K562 (cell line): ENCODE data around the gene SPATA16. TPM values are rescaled to one million over a fixed set of nuclear protein-coding genes. Genes with fewer than 3 reads are reported as not detected.
A peak's percentile ranks its signal among the peaks of the same experiment; 100 is the strongest.

Source experiments
- ATAC-seq: fragments of 200-7000 bp; cut with Tn5 transposase; 3 replicates; pipeline ENCODE4 v1.9.1; 2020; ENCODE audit warnings: moderate library complexity
- BruUV-seq: library from RNA; stranded (reverse); fragments of 400-500 nt; replicated peaks from 2 replicates; lab custom pipeline; 2021; lab: Mats Ljungman, UMichigan
- CTCF ChIA-PET: fragments of 300-600 bp; formaldehyde crosslinking; extraction: SDS; loops from one replicate; lab custom pipeline; 2021; ENCODE audit warnings: low intra/inter-chr PET ratio; lab: Yijun Ruan, JAX
- POLR2A ChIA-PET: fragments of 300-600, 350-650 bp; sonication (Branson Sonifier 250); formaldehyde crosslinking; extraction: SDS; loops from one replicate; lab custom pipeline; 2021; ENCODE audit warnings: antibody characterized with exemption, inconsistent platforms; lab: Yijun Ruan, JAX
- DNase-seq, 4 experiments: peaks; one replicate each; pipeline versions ENCODE4 v3.0.0 to v3.0.0-alpha.2; 2011 to 2018; ENCODE audit warnings: low spot score in 3 of 4, mixed read lengths in 3 of 4; ENCODE audit errors: extremely low read depth in 1 of 4
- FAIRE-seq: peaks from 2 replicates; lab custom pipeline; 2011; peaks lifted over from hg19 to GRCh38; lab: Jason Lieb, UNC
- H2AFZ ChIP-seq: 2 replicates; pipeline ENCODE4 v1.6.0; 2011; ENCODE audit warnings: low read depth, low read length, control low read depth, inconsistent platforms
- H3K27ac ChIP-seq: fragments of 200-600 bp; 3 replicates; pipeline ENCODE4 v1.8.0; 2011; ENCODE audit warnings: low read depth, mild to moderate bottlenecking, control low read depth, inconsistent platforms, low read length, moderate library complexity, mixed read lengths; ENCODE audit errors: extremely low read depth
- H3K27me3 ChIP-seq, 2 experiments: fragments of 300-600 bp in 1 of 2; 2 replicates in 1 of 2; 3 replicates in 1 of 2; pipeline versions ENCODE4 v1.6.0 to v1.8.0; 2011; ENCODE audit warnings: inconsistent platforms in 2 of 2, low read length in 2 of 2, mild to moderate bottlenecking in 1 of 2, mixed read lengths in 1 of 2, moderate library complexity in 1 of 2; ENCODE audit not compliant: control insufficient read depth in 2 of 2, insufficient read depth in 2 of 2
- H3K36me3 ChIP-seq: fragments of 300-600 bp; 3 replicates; pipeline ENCODE4 v1.8.0; 2011; ENCODE audit warnings: mild to moderate bottlenecking, low read length, inconsistent platforms; ENCODE audit not compliant: control insufficient read depth, insufficient read depth
- H3K4me1 ChIP-seq, 2 experiments: fragments of 200-600 bp in 1 of 2; replicated peaks in 1 of 2; 2 replicates in 1 of 2; 3 replicates in 1 of 2; pipeline versions ENCODE4 v1.5.1 to v1.8.0; 2011; ENCODE audit warnings: inconsistent platforms in 2 of 2, low read length in 2 of 2, mild to moderate bottlenecking in 1 of 2, mixed read lengths in 1 of 2, moderate library complexity in 1 of 2; ENCODE audit not compliant: control insufficient read depth in 2 of 2, insufficient read depth in 2 of 2
- H3K4me2 ChIP-seq: 2 replicates; pipeline ENCODE4 v1.6.1; 2011; ENCODE audit warnings: low read length, control low read depth, inconsistent platforms, mixed read lengths; ENCODE audit not compliant: insufficient read depth
- H3K4me3 ChIP-seq: fragments of 200-600 bp; sonication (generic), shearing (Covaris generic); 2 replicates; pipeline ENCODE4 v1.5.1; 2016; ENCODE audit warnings: control low read depth, inconsistent platforms
- H3K79me2 ChIP-seq: fragments of 200-600 bp; 3 replicates; pipeline ENCODE4 v1.8.0; 2011; ENCODE audit warnings: low read length, inconsistent platforms; ENCODE audit not compliant: control insufficient read depth, insufficient read depth
- H3K9ac ChIP-seq, 2 experiments: 2 replicates each; pipeline versions ENCODE4 v1.6.0 to v1.6.1; 2011; ENCODE audit warnings: low read depth in 2 of 2, low read length in 2 of 2, control low read depth in 1 of 2, inconsistent platforms in 1 of 2, mild to moderate bottlenecking in 1 of 2, mixed read lengths in 1 of 2; ENCODE audit not compliant: insufficient read depth in 1 of 2
- H3K9me1 ChIP-seq: one replicate; pipeline ENCODE4 v1.6.0; 2011; ENCODE audit warnings: inconsistent platforms, mild to moderate bottlenecking, low read length, moderate library complexity; ENCODE audit not compliant: control insufficient read depth, insufficient read depth
- H3K9me3 ChIP-seq: replicated peaks from 2 replicates; pipeline ENCODE4 v1.5.1; 2011; ENCODE audit warnings: low read depth, low read length, inconsistent platforms; ENCODE audit not compliant: control insufficient read depth, insufficient read depth
- H4K20me1 ChIP-seq: replicated peaks from 2 replicates; pipeline ENCODE4 v1.6.1; 2011; ENCODE audit warnings: low read length, inconsistent platforms, mixed read lengths; ENCODE audit not compliant: control insufficient read depth, insufficient read depth
- CBFA2T2 ChIP-seq: fragments of 450-650 bp; conservative IDR thresholded peaks from 2 replicates; pipeline ENCODE4 v1.6.1; 2017; ENCODE audit warnings: mild to moderate bottlenecking
- DPF2 ChIP-seq: fragments of 450-650 bp; IDR thresholded peaks from 2 replicates; pipeline ENCODE4 v1.6.1; 2016
- KHSRP ChIP-seq: fragments of 450-650 bp; IDR thresholded peaks from 2 replicates; pipeline ENCODE4 v1.6.1; 2017
- MEIS2 ChIP-seq: fragments of 450-650 bp; IDR thresholded peaks from 2 replicates; pipeline ENCODE4 v1.6.1; 2014; ENCODE audit warnings: mild to moderate bottlenecking; ENCODE audit not compliant: partially characterized antibody
- TEAD2 ChIP-seq: fragments of 450-650 bp; IDR thresholded peaks from 2 replicates; pipeline ENCODE4 v1.6.1; 2016; ENCODE audit warnings: missing genetic modification characterization, control low read depth, missing compliant biosample characterization
- ZFP30 ChIP-seq: fragments of 250-450 bp; sonication (Bioruptor Pico); IDR thresholded peaks from 2 replicates; pipeline ENCODE4 v1.8.0; 2022; ENCODE audit warnings: moderate library complexity, mild to moderate bottlenecking, inconsistent platforms, borderline replicate concordance
- ZZZ3 ChIP-seq: fragments of 450-650 bp; IDR thresholded peaks from 2 replicates; pipeline ENCODE4 v1.6.1; 2016; ENCODE audit warnings: antibody characterized with exemption, mild to moderate bottlenecking, moderate library complexity
- WGBS: fragments of 100-300 bp; shearing (Covaris generic); methylation state at CpG from one replicate; pipeline ENCODE4 v1.1.6; 2016; ENCODE audit warnings: low coverage, mixed read lengths; ENCODE audit not compliant: insufficient coverage; ENCODE audit errors: missing lambda C conversion rate; 5-methylcytosine and 5-hydroxymethylcytosine counted together
- in situ Hi-C: fragments of 300-500 bp; cut with MboI; formaldehyde crosslinking; loops from 4 replicates; pipeline ENCODE4 v1.15.0; 2018; ENCODE audit warnings: inconsistent platforms, mixed read lengths
- intact Hi-C: fragments of 100-400 bp; cut with micrococcal nuclease; formaldehyde crosslinking; loops from 2 replicates; pipeline ENCODE4 v1.14.2; 2022
- polyA plus RNA-seq, 8 experiments: library from polyadenylated mRNA; depleted of rRNA in 4 of 8; stranded (reverse) in 5 of 8; unstranded in 3 of 8; fragments of >200 nt; fragmentation: Nextera tagmentation in 2 of 8; fragmentation: Illumina TruSeq in 1 of 8; extraction: Ambion mirVana in 2 of 8; extraction: Trizol in 1 of 8; gene quantifications; 2 replicates each; pipeline versions ENCODE4 v1.2.1 to v1.2.3, GENCODE V29; 2011 to 2014; ENCODE audit warnings: inconsistent platforms in 1 of 8, missing spikeins in 1 of 8
- total RNA-seq, 7 experiments: library from RNA; depleted of rRNA in 6 of 7; stranded (reverse); fragments of >200 nt in 6 of 7; fragmentation: Illumina TruSeq in 2 of 7; extraction: Trizol in 2 of 7; gene quantifications; 2 replicates each; pipeline versions ENCODE4 v1.2.1 to v1.2.3, GENCODE V29; 2011 to 2021; ENCODE audit warnings: low replicate concordance in 1 of 7
- TF ChIP-seq, protein P1 (sequence below): fragments of 250-450 bp; sonication (Bioruptor Pico); IDR thresholded peaks from 2 replicates; pipeline ENCODE4 v1.5.0; 2022; ENCODE audit warnings: mild to moderate bottlenecking
- TF ChIP-seq, protein P2 (sequence below), 3 experiments: IDR thresholded peaks in 2 of 3; conservative IDR thresholded peaks in 1 of 3; 2 replicates each; pipeline ENCODE4 v1.5.1; 2011 to 2012; ENCODE audit warnings: low read length in 3 of 3, mild to moderate bottlenecking in 3 of 3, control low read depth in 2 of 3, improper control_type of control experiment in 1 of 3, inconsistent platforms in 1 of 3, low read depth in 1 of 3, mixed read lengths in 1 of 3, moderate library complexity in 1 of 3; ENCODE audit not compliant: insufficient read depth in 2 of 3
- TF ChIP-seq, protein P3 (sequence below): fragments of 450-650 bp; formaldehyde crosslinking; conservative IDR thresholded peaks from 2 replicates; pipeline ENCODE4 v1.4.0; 2022; ENCODE audit warnings: mild to moderate bottlenecking, missing genetic modification characterization
- TF ChIP-seq, protein P4 (sequence below): sonication (generic); formaldehyde crosslinking; IDR thresholded peaks from 2 replicates; pipeline ENCODE4 v1.9.0; 2022; ENCODE audit warnings: mild to moderate bottlenecking, missing genetic modification reagents
- TF ChIP-seq, protein P5 (sequence below): fragments of 250-450 bp; sonication (Bioruptor Pico); IDR thresholded peaks from 2 replicates; pipeline ENCODE4 v1.8.0; 2021; ENCODE audit warnings: moderate library complexity, mild to moderate bottlenecking, inconsistent platforms

Gene SPATA16
- total and polyA plus RNA-seq, 9 of the 15 experiments (the other 6 are each of a cell fraction or from before 2014, with no cell fraction given): not detected

DNA sequence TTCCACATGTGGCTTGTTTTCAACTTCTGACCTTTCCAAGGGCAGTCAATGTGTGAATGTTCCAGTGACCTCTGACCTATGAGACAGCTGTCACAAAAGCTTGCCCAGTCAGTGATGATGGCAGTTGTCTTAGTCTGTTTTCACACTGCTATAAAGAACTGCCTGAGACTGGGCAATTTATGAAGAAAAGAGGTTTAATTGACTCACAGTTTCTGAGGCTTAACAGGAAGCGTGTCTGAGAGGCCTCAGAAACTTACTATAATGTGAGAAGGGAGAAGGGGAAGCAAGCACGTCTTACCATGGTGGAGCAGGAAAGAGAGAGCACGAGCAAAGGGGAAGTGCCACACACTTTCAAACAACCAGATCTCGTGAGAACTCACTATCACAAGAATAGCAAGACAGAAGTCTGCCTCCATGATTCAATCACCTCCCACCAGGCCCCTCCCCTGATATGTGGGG, 294.9 kb downstream of the SPATA16 start (continued):
- TF ChIP-seq, protein P1, sequence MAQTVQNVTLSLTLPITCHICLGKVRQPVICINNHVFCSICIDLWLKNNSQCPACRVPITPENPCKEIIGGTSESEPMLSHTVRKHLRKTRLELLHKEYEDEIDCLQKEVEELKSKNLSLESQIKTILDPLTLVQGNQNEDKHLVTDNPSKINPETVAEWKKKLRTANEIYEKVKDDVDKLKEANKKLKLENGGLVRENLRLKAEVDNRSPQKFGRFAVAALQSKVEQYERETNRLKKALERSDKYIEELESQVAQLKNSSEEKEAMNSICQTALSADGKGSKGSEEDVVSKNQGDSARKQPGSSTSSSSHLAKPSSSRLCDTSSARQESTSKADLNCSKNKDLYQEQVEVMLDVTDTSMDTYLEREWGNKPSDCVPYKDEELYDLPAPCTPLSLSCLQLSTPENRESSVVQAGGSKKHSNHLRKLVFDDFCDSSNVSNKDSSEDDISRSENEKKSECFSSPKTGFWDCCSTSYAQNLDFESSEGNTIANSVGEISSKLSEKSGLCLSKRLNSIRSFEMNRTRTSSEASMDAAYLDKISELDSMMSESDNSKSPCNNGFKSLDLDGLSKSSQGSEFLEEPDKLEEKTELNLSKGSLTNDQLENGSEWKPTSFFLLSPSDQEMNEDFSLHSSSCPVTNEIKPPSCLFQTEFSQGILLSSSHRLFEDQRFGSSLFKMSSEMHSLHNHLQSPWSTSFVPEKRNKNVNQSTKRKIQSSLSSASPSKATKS (CRISPR knock-in tag): no peak
- TF ChIP-seq, protein P2, sequence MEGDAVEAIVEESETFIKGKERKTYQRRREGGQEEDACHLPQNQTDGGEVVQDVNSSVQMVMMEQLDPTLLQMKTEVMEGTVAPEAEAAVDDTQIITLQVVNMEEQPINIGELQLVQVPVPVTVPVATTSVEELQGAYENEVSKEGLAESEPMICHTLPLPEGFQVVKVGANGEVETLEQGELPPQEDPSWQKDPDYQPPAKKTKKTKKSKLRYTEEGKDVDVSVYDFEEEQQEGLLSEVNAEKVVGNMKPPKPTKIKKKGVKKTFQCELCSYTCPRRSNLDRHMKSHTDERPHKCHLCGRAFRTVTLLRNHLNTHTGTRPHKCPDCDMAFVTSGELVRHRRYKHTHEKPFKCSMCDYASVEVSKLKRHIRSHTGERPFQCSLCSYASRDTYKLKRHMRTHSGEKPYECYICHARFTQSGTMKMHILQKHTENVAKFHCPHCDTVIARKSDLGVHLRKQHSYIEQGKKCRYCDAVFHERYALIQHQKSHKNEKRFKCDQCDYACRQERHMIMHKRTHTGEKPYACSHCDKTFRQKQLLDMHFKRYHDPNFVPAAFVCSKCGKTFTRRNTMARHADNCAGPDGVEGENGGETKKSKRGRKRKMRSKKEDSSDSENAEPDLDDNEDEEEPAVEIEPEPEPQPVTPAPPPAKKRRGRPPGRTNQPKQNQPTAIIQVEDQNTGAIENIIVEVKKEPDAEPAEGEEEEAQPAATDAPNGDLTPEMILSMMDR (IDR thresholded peaks at IDR 0.05 in 2 of 3, conservative IDR thresholded peaks at IDR 0.05 in 1 of 3; ENCODE audit: insufficient read depth in 2 of 3, low read depth in 1 of 3, low read length in 3 of 3): no peak
- no peak for TF ChIP-seq KHSRP

DNA sequence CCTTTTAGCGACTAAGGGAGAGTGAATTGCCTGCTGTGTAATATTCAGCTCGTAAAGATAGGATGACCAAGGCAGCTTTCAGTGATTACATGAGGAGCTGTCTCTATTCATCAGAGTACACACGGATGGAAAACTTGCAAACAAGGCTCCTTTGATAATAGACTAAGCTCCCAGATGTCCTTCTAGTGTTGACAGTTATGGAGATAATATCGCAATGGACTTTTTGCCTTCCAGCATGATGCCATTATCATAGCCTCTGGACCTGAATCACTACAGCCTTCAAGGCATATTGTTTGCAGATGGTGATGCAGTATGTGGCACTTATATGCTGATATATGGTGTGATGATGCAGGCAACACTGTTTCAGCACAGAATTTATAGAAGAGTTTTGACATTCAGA, 296.6 kb downstream of the SPATA16 start:
- peak; percentile 66 for ATAC-seq
- CTCF ChIA-PET: no interaction called here
- Histone ChIP-seq H2AFZ (peak overlapping the region; percentile 52; the same call in 1 of the 2 replicates), H3K4me2 (peak overlapping the region; percentile 7; the same call in 1 of the 2 replicates), H3K9me1 (no peaks in the 10 kb centered on the region), H3K27ac (no peak overlapping the region), H3K27me3 (no peaks in the 10 kb centered on the region), H3K79me2 (no peaks in the 10 kb centered on the region), H3K4me1 (peaks cover 4 to 28% of the 10 kb centered on the region in 2 experiments; a peak in 3 of 5 replicates), H3K36me3 (no peaks in the 10 kb centered on the region), H4K20me1 (no peaks in the 10 kb centered on the region), H3K9ac (no peak overlapping the region), H3K9me3 (no peaks in the 10 kb centered on the region), H3K4me3 (no peak overlapping the region)
- WGBS: 2% methylated on average over 4 of the region's 4 CpGs
- intact Hi-C loops (no loop called here), in situ Hi-C loops (no loop called here)
- no TSS peak for BruUV-seq
- peak in 1 of 4 experiments; percentile 46 for DNase-seq
- peak; percentile 23 for FAIRE-seq
- POLR2A ChIA-PET: interaction anchor here (1.3 kb wide), 2 partner anchors 13 to 163 kb away, joined by 4 read pairs; no protein-coding TSS in a partner anchor
- TF ChIP-seq, protein P3, sequence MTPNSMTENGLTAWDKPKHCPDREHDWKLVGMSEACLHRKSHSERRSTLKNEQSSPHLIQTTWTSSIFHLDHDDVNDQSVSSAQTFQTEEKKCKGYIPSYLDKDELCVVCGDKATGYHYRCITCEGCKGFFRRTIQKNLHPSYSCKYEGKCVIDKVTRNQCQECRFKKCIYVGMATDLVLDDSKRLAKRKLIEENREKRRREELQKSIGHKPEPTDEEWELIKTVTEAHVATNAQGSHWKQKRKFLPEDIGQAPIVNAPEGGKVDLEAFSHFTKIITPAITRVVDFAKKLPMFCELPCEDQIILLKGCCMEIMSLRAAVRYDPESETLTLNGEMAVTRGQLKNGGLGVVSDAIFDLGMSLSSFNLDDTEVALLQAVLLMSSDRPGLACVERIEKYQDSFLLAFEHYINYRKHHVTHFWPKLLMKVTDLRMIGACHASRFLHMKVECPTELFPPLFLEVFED: no peak
- no peak for TF ChIP-seq ZFP30
- TF ChIP-seq, protein P4, sequence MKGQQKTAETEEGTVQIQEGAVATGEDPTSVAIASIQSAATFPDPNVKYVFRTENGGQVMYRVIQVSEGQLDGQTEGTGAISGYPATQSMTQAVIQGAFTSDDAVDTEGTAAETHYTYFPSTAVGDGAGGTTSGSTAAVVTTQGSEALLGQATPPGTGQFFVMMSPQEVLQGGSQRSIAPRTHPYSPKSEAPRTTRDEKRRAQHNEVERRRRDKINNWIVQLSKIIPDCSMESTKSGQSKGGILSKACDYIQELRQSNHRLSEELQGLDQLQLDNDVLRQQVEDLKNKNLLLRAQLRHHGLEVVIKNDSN: no peak
- peak; percentile 59 for TF ChIP-seq CBFA2T2
- TF ChIP-seq, protein P5, sequence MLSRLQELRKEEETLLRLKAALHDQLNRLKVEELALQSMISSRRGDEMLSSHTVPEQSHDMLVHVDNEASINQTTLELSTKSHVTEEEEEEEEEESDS (CRISPR knock-in tag): no peak
- TF ChIP-seq MEIS2: peak; percentile 89
- TF ChIP-seq DPF2: 0 out of 2 replicates have a peak, but pooled peaks have one; percentile 31
- no peak for TF ChIP-seq TEAD2 (tag)
- TF ChIP-seq ZZZ3: no peak
